RCC 7860 (cell line): Measurements from ENCODE around the gene RXFP2.

Experiments
- DNase-seq: peaks from one replicate; pipeline ENCODE4 v3.0.0-alpha.2; 2015; ENCODE audit warnings: low spot score
- FAIRE-seq: peaks from 2 replicates; lab custom pipeline; 2012; peaks lifted over from hg19 to GRCh38; lab: Jason Lieb, UNC

RXFP2 gene

GRCh38 chr13:31815361-31816144, 76.2 kb downstream of the RXFP2 start:
- DNase-seq (no peak), FAIRE-seq (no peak)

GRCh38 chr13:31818236-31818635, 78.9 kb downstream of the RXFP2 start:
- DNase-seq (no peak), FAIRE-seq (no peak)

- no peak for DNase-seq
- FAIRE-seq = no peak
These were observed 85.6 kb downstream of the RXFP2 start for GRCh38 chr13:31824705-31825517.

- DNase-seq = no peak
- no peak for FAIRE-seq
These were observed 87.2 kb downstream of the RXFP2 start for GRCh38 chr13:31826521-31826920.

GRCh38 chr13:31827707-31828106, 88.4 kb downstream of the RXFP2 start:
- no peak for DNase-seq
- FAIRE-seq = no peak

GRCh38 chr13:31835932-31836331, 96.6 kb downstream of the RXFP2 start:
- no peak for DNase-seq
- FAIRE-seq = no peak

- FAIRE-seq (no peak), DNase-seq (no peak)
These were observed 103.7 kb downstream of the RXFP2 start for GRCh38 chr13:31843044-31843443.

GRCh38 chr13:31846182-31846938, 107.0 kb downstream of the RXFP2 start:
- DNase-seq (peak; percentile 45), FAIRE-seq (no peak)

- no peak for DNase-seq
- FAIRE-seq = no peak
These were observed 107.8 kb downstream of the RXFP2 start for GRCh38 chr13:31846961-31847752.

GRCh38 chr13:31848621-31849020, 109.3 kb downstream of the RXFP2 start:
- DNase-seq (no peak), FAIRE-seq (no peak)

GRCh38 chr13:31849206-31849605, 109.9 kb downstream of the RXFP2 start:
- DNase-seq (no peak), FAIRE-seq (no peak)

GRCh38 chr13:31850041-31850555, 110.8 kb downstream of the RXFP2 start:
- no peak for DNase-seq
- no peak for FAIRE-seq

- FAIRE-seq (no peak), DNase-seq (no peak)
These were observed 111.9 kb downstream of the RXFP2 start for GRCh38 chr13:31851216-31851615.
